ENCODE data around the gene STK39. TPM values are rescaled to one million over a fixed set of nuclear protein-coding genes. Genes with fewer than 3 reads are reported as not detected.

STK39 gene
- total and polyA plus RNA-seq, 2 donors from 2014 or later: 15.9 to 27.1 TPM

- no peak overlapping the region for H3K9ac ChIP-seq (ENCODE audit: low read length in 3 of 3)
- H3K27me3 ChIP-seq (ENCODE audit: control insufficient read depth, insufficient read depth, low read length): no peaks in the 10 kb centered on the region
- no peak overlapping the region for H3K27ac ChIP-seq (ENCODE audit: low read depth in 2 of 2, low read length in 2 of 2)
- FAIRE-seq (no peak), DNase-seq (no peak)
- no peak overlapping the region for H3K4me3 ChIP-seq (ENCODE audit: low read length in 3 of 3)
- intact Hi-C loops (cut with DNase I): no loop called here
- TF ChIP-seq CTCF (IDR thresholded peaks at IDR 0.05; ENCODE audit: borderline replicate concordance, extremely low read depth, insufficient read depth): no peak
- no peaks in the 10 kb centered on the region for H3K9me3 ChIP-seq (ENCODE audit: control insufficient read depth in 2 of 3, insufficient read depth in 1 of 3, low read length in 3 of 3)
- H3K4me1 ChIP-seq (ENCODE audit: control insufficient read depth in 2 of 3, insufficient read depth in 2 of 3, low read depth in 1 of 3, low read length in 3 of 3): no peaks in the 10 kb centered on the region
- no peaks in the 10 kb centered on the region for H3K36me3 ChIP-seq (ENCODE audit: control insufficient read depth in 2 of 3, insufficient read depth in 3 of 3, low read length in 3 of 3)
These were observed 292.9 kb downstream of the STK39 start for GRCh38 chr2:167954495-167954894.

- no peak for TF ChIP-seq CTCF (IDR thresholded peaks at IDR 0.05; ENCODE audit: borderline replicate concordance, extremely low read depth, insufficient read depth)
- Histone ChIP-seq H3K27ac (ENCODE audit: low read depth in 2 of 2, low read length in 2 of 2) (no peak overlapping the region), H3K9ac (ENCODE audit: low read length in 3 of 3) (no peak overlapping the region), H3K36me3 (ENCODE audit: control insufficient read depth in 2 of 3, insufficient read depth in 3 of 3, low read length in 3 of 3) (no peaks in the 10 kb centered on the region), H3K27me3 (ENCODE audit: control insufficient read depth, insufficient read depth, low read length) (no peaks in the 10 kb centered on the region), H3K9me3 (ENCODE audit: control insufficient read depth in 2 of 3, insufficient read depth in 1 of 3, low read length in 3 of 3) (no peaks in the 10 kb centered on the region), H3K4me1 (ENCODE audit: control insufficient read depth in 2 of 3, insufficient read depth in 2 of 3, low read depth in 1 of 3, low read length in 3 of 3) (no peaks in the 10 kb centered on the region), H3K4me3 (ENCODE audit: low read length in 3 of 3) (no peak overlapping the region)
- no peak for FAIRE-seq
- intact Hi-C loops (cut with DNase I): no loop called here
- no peak for DNase-seq
These were observed 293.6 kb downstream of the STK39 start for GRCh38 chr2:167953776-167954175.

GRCh38 chr2:167950571-167950970 lies 296.8 kb downstream of the STK39 start:
- H3K4me1 ChIP-seq (ENCODE audit: control insufficient read depth in 2 of 3, insufficient read depth in 2 of 3, low read depth in 1 of 3, low read length in 3 of 3): no peaks in the 10 kb centered on the region
- intact Hi-C loops (cut with DNase I): no loop called here
- no peak overlapping the region for H3K27ac ChIP-seq (ENCODE audit: low read depth in 2 of 2, low read length in 2 of 2)
- H3K36me3 ChIP-seq (ENCODE audit: control insufficient read depth in 2 of 3, insufficient read depth in 3 of 3, low read length in 3 of 3): no peaks in the 10 kb centered on the region
- H3K9me3 ChIP-seq (ENCODE audit: control insufficient read depth in 2 of 3, insufficient read depth in 1 of 3, low read length in 3 of 3): no peaks in the 10 kb centered on the region
- no peak for TF ChIP-seq CTCF (IDR thresholded peaks at IDR 0.05; ENCODE audit: borderline replicate concordance, extremely low read depth, insufficient read depth)
- FAIRE-seq: no peak
- H3K27me3 ChIP-seq (ENCODE audit: control insufficient read depth, insufficient read depth, low read length): no peaks in the 10 kb centered on the region
- no peak for DNase-seq
- no peak overlapping the region for H3K9ac ChIP-seq (ENCODE audit: low read length in 3 of 3)
- no peak overlapping the region for H3K4me3 ChIP-seq (ENCODE audit: low read length in 3 of 3)

GRCh38 chr2:167946441-167946841 lies 301.0 kb downstream of the STK39 start:
- Histone ChIP-seq H3K4me3 (ENCODE audit: low read length in 3 of 3) (no peak overlapping the region), H3K9ac (ENCODE audit: low read length in 3 of 3) (no peak overlapping the region), H3K36me3 (ENCODE audit: control insufficient read depth in 2 of 3, insufficient read depth in 3 of 3, low read length in 3 of 3) (no peaks in the 10 kb centered on the region), H3K27me3 (ENCODE audit: control insufficient read depth, insufficient read depth, low read length) (no peaks in the 10 kb centered on the region), H3K9me3 (ENCODE audit: control insufficient read depth in 2 of 3, insufficient read depth in 1 of 3, low read length in 3 of 3) (no peaks in the 10 kb centered on the region), H3K27ac (ENCODE audit: low read depth in 2 of 2, low read length in 2 of 2) (no peak overlapping the region), H3K4me1 (ENCODE audit: control insufficient read depth in 2 of 3, insufficient read depth in 2 of 3, low read depth in 1 of 3, low read length in 3 of 3) (no peaks in the 10 kb centered on the region)
- peak; percentile 42 for FAIRE-seq
- TF ChIP-seq CTCF (IDR thresholded peaks at IDR 0.05; ENCODE audit: borderline replicate concordance, extremely low read depth, insufficient read depth): no peak
- DNase-seq: peak in 3 of 5 donors; percentile 48 to 85 (median 83)
- intact Hi-C loops (cut with DNase I): no loop called here

Data from kidney (tissue), 14 donors.